Smooth muscle cell (in vitro differentiated cells): ENCODE measurements around the gene VPS51. TPM values are rescaled to one million over a fixed set of nuclear protein-coding genes. Genes with fewer than 3 reads are reported as not detected.

ENCODE experiments used
- DNase-seq: peaks from one replicate; lab custom pipeline; 2025; ENCODE audit not compliant: unreplicated experiment; lab: John Stamatoyannopoulos, UW
- H2AFZ ChIP-seq: fragments of 200-600 bp; sonication (generic); 2 replicates; pipeline ENCODE4 v1.6.0; 2016; ENCODE audit warnings: antibody characterized with exemption, low read depth, mild to moderate bottlenecking
- H3F3A ChIP-seq: fragments of 200-600 bp; sonication (generic); 2 replicates; pipeline ENCODE4 v1.6.0; 2017; ENCODE audit warnings: antibody characterized with exemption, low read depth
- H3K27ac ChIP-seq: fragments of 200-600 bp; sonication (generic); 2 replicates; pipeline ENCODE4 v1.5.1; 2016; ENCODE audit warnings: low read depth, mild to moderate bottlenecking
- H3K27me3 ChIP-seq: fragments of 200-600 bp; sonication (generic); 2 replicates; pipeline ENCODE4 v1.6.1; 2016; ENCODE audit warnings: low read depth, mild to moderate bottlenecking
- H3K36me3 ChIP-seq: fragments of 200-600 bp; sonication (generic); 2 replicates; pipeline ENCODE4 v1.5.1; 2016; ENCODE audit warnings: low read depth
- H3K4me1 ChIP-seq: fragments of 200-600 bp; sonication (generic); 2 replicates; pipeline ENCODE4 v1.5.1; 2016; ENCODE audit warnings: low read depth
- H3K4me2 ChIP-seq: fragments of 200-600 bp; sonication (generic); 2 replicates; pipeline ENCODE4 v1.6.0; 2016; ENCODE audit warnings: mild to moderate bottlenecking
- H3K4me3 ChIP-seq: fragments of 200-600 bp; sonication (generic); 2 replicates; pipeline ENCODE4 v1.5.1; 2016; ENCODE audit warnings: mild to moderate bottlenecking
- H3K79me2 ChIP-seq: fragments of 200-600 bp; sonication (generic); 2 replicates; pipeline ENCODE4 v1.6.0; 2016; ENCODE audit warnings: low read depth, mild to moderate bottlenecking
- H3K9ac ChIP-seq: fragments of 200-600 bp; sonication (generic); 2 replicates; pipeline ENCODE4 v1.6.0; 2016; ENCODE audit warnings: low read depth
- H3K9me3 ChIP-seq: fragments of 200-600 bp; sonication (generic); replicated peaks from 2 replicates; pipeline ENCODE4 v1.5.1; 2016; ENCODE audit warnings: low read depth
- H4K20me1 ChIP-seq: fragments of 200-600 bp; sonication (generic); 2 replicates; pipeline ENCODE4 v1.6.0; 2016; ENCODE audit warnings: low read depth
- CTCF ChIP-seq: fragments of 200-600 bp; sonication (generic); IDR thresholded peaks from 2 replicates; pipeline ENCODE4 v1.5.1; 2017; ENCODE audit warnings: borderline replicate concordance, mild to moderate bottlenecking, antibody characterized with exemption; ENCODE audit not compliant: insufficient read depth, poor library complexity, severe bottlenecking
- WGBS: methylation state at CpG from one replicate; pipeline ENCODE4 v1.1.7; 2016; ENCODE audit warnings: low lambda C conversion rate; 5-methylcytosine and 5-hydroxymethylcytosine counted together
- polyA plus RNA-seq: library from polyadenylated mRNA; unstranded; fragments of >200 nt; fragmentation: Nextera tagmentation; extraction: Ambion mirVana; gene quantifications from 2 replicates; pipeline ENCODE4 v1.2.1, GENCODE V29; 2016
- total RNA-seq: library from RNA; depleted of rRNA; stranded (reverse); fragments of >200 nt; gene quantifications from 2 replicates; pipeline ENCODE4 v1.2.3, GENCODE V29; 2014

Gene VPS51
- total and polyA plus RNA-seq, 2 experiments from 2014 or later = 55.2 to 154 TPM

- Histone ChIP-seq H3K36me3 (no peaks in the 10 kb centered on the region), H3K4me1 (peaks cover 6% of the 10 kb centered on the region), H3K4me3 (no peak overlapping the region), H3K79me2 (peaks cover 26% of the 10 kb centered on the region), H3K27me3 (no peaks in the 10 kb centered on the region), H4K20me1 (peaks cover 22% of the 10 kb centered on the region), H2AFZ (no peak overlapping the region), H3K27ac (no peak overlapping the region), H3K9ac (no peak overlapping the region), H3F3A (peaks cover 20% of the 10 kb centered on the region), H3K4me2 (no peak overlapping the region), H3K9me3 (no peaks in the 10 kb centered on the region)
- TF ChIP-seq CTCF = no peak
- WGBS = 96% methylated on average over 12 of the region's 12 CpGs
- no peak for DNase-seq
These were observed 31.6 kb downstream of the VPS51 start for GRCh38 chr11:65127473-65128181.

GRCh38 chr11:65128182-65129145 is 32.5 kb downstream of the VPS51 start:
- Histone ChIP-seq H4K20me1 (peaks cover 30% of the 10 kb centered on the region), H3K4me2 (no peak overlapping the region), H3K79me2 (peaks cover 26% of the 10 kb centered on the region), H3K27ac (no peak overlapping the region), H3K9ac (no peak overlapping the region), H3K4me1 (no peaks in the 10 kb centered on the region), H3K4me3 (no peak overlapping the region), H2AFZ (no peak overlapping the region), H3K9me3 (no peaks in the 10 kb centered on the region), H3F3A (peaks cover 20% of the 10 kb centered on the region), H3K27me3 (no peaks in the 10 kb centered on the region), H3K36me3 (no peaks in the 10 kb centered on the region)
- TF ChIP-seq CTCF = no peak
- 96% methylated on average over 15 of the region's 15 CpGs for WGBS
- DNase-seq = no peak

GRCh38 chr11:65129649-65130441 is 33.8 kb downstream of the VPS51 start:
- H3K4me3 ChIP-seq = no peak overlapping the region
- no peak overlapping the region for H3K9ac ChIP-seq
- H3K79me2 ChIP-seq = peaks cover 20% of the 10 kb centered on the region
- no peaks in the 10 kb centered on the region for H3K36me3 ChIP-seq
- H2AFZ ChIP-seq = no peak overlapping the region
- no peak overlapping the region for H3K27ac ChIP-seq
- peaks cover 20% of the 10 kb centered on the region for H3F3A ChIP-seq
- no peak for DNase-seq
- H3K27me3 ChIP-seq = no peaks in the 10 kb centered on the region
- H4K20me1 ChIP-seq = peaks cover 30% of the 10 kb centered on the region
- TF ChIP-seq CTCF = no peak
- 96% methylated on average over 13 of the region's 13 CpGs for WGBS
- no peaks in the 10 kb centered on the region for H3K9me3 ChIP-seq
- H3K4me2 ChIP-seq = no peak overlapping the region
- no peaks in the 10 kb centered on the region for H3K4me1 ChIP-seq
